H1 (cell line): ENCODE data around the gene TMEM253.

Experiments used
- CBX8 ChIP-seq: fragments of 300-800, 300-1000 bp; sonication (generic); IDR thresholded peaks from 2 replicates; pipeline ENCODE4 v1.7.1; 2016; ENCODE audit warnings: low read depth, low read length, borderline replicate concordance
- CHD2 ChIP-seq: IDR thresholded peaks from 2 replicates; pipeline ENCODE4 v1.6.1; 2012; ENCODE audit warnings: low read length, improper control_type of control experiment
- CTCF ChIP-seq, 3 experiments: IDR thresholded peaks; 1 replicate in 2 of 3; 2 replicates in 1 of 3; pipeline versions ENCODE4 v1.5.1 to v1.6.1; 2011; ENCODE audit warnings: low read length in 3 of 3, mild to moderate bottlenecking in 3 of 3, inconsistent platforms in 2 of 3, low read depth in 1 of 3, moderate library complexity in 1 of 3; ENCODE audit not compliant: insufficient read depth in 1 of 3; ENCODE audit errors: control extremely low read depth in 1 of 3
- GTF2F1 ChIP-seq: IDR thresholded peaks from 2 replicates; pipeline ENCODE4 v1.6.1; 2012; ENCODE audit warnings: low read depth, low read length, improper control_type of control experiment, borderline replicate concordance

GRCh38 chr14:21112255-21112654 lies 11.4 kb downstream of the TMEM253 start:
- TF ChIP-seq CTCF (IDR thresholded peaks at IDR 0.05; ENCODE audit: control extremely low read depth in 1 of 3, insufficient read depth in 1 of 3, low read depth in 1 of 3, low read length in 3 of 3) (no peak), CBX8 (no peak), GTF2F1 (no peak), CHD2 (no peak)
